ENCODE results near the gene SPA17.

Gene SPA17

DNA sequence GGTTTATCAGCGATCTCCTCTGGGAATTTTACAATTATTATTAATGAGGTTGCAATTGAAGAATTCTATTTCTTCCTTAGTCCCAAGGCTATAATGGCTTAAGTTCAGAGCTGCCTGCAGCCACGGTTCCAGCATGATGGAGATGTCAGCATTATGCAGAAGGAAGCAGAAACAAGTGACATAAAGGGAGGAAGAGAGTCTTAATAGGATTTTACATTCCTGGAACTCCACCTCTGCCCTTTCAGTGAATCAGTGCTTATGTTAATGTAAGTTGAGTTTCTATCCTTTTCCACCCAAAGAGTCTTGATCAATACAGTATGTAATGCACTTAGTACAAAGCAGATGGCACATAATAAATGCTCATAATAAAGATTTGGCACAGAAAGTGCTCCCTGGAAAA lies 54.4 kb downstream of the SPA17 start:
- no peaks in the 10 kb centered on the region for H3K9me3 Mint-ChIP-seq
- H3K27me3 Mint-ChIP-seq, result peaks cover 23% of the 10 kb centered on the region
- no peak overlapping the region for H3K4me3 Mint-ChIP-seq

GRCh38 chr11:124729571-124729970 lies 55.9 kb downstream of the SPA17 start:
- ATAC-seq (no peak), DNase-seq (no peak)
- H3K4me1 Mint-ChIP-seq, result peaks cover 13% of the 10 kb centered on the region
- H3K27ac Mint-ChIP-seq, result no peak overlapping the region
- no peaks in the 10 kb centered on the region for H3K9me3 Mint-ChIP-seq
- peaks cover 18% of the 10 kb centered on the region for H3K27me3 Mint-ChIP-seq
- H3K4me3 Mint-ChIP-seq, result no peak overlapping the region

More for the DNA sequence above, 54.4 kb downstream of the SPA17 start:
- DNase-seq, result no peak
- ATAC-seq, result no peak
- H3K27ac Mint-ChIP-seq, result no peak overlapping the region
- H3K4me1 Mint-ChIP-seq, result peaks cover 20% of the 10 kb centered on the region

DNA sequence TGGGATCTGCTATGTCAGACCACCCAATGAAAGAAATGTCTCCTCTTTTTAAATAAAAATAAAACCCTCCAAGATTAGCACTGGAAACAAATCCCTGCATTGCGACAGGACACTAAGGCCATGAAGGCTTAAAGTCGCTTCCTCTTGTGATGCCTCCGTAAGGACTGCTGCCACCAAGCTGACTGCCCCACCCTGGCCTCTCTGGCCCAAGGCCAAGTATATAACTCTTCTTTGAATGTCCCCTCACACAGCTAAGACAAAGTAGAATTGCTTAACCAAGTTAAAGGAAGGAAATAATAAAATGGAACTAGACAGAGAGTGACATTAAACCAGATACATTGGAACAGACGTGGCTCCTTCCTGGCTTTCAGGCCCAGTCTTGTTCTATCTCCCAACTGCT lies 58.5 kb downstream of the SPA17 start:
- H3K27ac Mint-ChIP-seq, result no peak overlapping the region
- no peaks in the 10 kb centered on the region for H3K9me3 Mint-ChIP-seq
- no peak overlapping the region for H3K4me3 Mint-ChIP-seq
- H3K4me1 Mint-ChIP-seq, result no peaks in the 10 kb centered on the region
- ATAC-seq (no peak), DNase-seq (no peak)
- peaks cover 15% of the 10 kb centered on the region for H3K27me3 Mint-ChIP-seq

GRCh38 chr11:124736736-124737135 lies 63.0 kb downstream of the SPA17 start:
- Mint-ChIP-seq H3K4me3 (no peak overlapping the region), H3K27me3 (peaks cover 43% of the 10 kb centered on the region), H3K4me1 (peaks cover 30% of the 10 kb centered on the region), H3K9me3 (no peaks in the 10 kb centered on the region), H3K27ac (no peak overlapping the region)
- ATAC-seq (no peak), DNase-seq (no peak)

DNA sequence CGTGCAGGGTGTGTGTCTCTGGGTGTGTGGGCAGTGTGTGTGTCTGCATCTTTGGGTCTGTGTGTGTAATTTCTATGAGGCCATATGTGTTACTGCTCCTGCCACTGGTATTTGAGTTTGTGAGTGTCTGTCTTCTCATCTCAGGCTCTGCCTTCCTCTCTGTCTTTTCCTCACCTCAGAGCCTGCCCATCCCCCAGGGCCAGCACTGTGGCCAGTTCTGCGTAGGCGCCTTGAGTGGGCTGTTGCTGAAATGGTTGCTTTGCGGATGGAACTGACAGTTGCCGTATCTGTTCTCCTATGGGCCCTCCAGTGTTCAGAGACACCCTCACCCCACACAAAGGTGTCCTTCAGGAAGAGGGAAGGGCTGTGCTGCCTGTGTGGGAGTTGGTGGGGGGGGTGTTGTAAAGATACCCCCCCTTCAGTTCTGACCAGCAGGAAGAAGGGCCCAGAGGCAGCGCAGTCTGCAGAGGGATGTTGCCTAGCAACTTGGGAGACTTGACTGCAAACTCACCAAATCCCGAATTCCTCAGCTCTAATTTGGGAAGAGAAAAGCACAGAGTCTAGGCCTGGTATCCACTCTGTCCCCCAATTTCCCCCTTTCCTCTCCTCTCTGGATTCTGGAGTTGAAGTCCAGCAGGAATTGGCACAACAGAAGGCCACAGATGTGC lies 64.1 kb downstream of the SPA17 start:
- Mint-ChIP-seq H3K27ac (no peak overlapping the region), H3K4me3 (no peak overlapping the region), H3K9me3 (no peaks in the 10 kb centered on the region), H3K4me1 (peaks cover 30% of the 10 kb centered on the region), H3K27me3 (peaks cover 47% of the 10 kb centered on the region)
- ATAC-seq, result no peak
- DNase-seq, result no peak

GRCh38 chr11:124738713-124739478 lies 65.2 kb downstream of the SPA17 start:
- peak overlapping the region; percentile 84 to 93 for H3K4me3 Mint-ChIP-seq
- DNase-seq (no peak), ATAC-seq (no peak)
- no peak overlapping the region for H3K27ac Mint-ChIP-seq
- H3K9me3 Mint-ChIP-seq, result no peaks in the 10 kb centered on the region
- peaks cover 47% of the 10 kb centered on the region for H3K27me3 Mint-ChIP-seq
- peaks cover 30% of the 10 kb centered on the region for H3K4me1 Mint-ChIP-seq

DNA sequence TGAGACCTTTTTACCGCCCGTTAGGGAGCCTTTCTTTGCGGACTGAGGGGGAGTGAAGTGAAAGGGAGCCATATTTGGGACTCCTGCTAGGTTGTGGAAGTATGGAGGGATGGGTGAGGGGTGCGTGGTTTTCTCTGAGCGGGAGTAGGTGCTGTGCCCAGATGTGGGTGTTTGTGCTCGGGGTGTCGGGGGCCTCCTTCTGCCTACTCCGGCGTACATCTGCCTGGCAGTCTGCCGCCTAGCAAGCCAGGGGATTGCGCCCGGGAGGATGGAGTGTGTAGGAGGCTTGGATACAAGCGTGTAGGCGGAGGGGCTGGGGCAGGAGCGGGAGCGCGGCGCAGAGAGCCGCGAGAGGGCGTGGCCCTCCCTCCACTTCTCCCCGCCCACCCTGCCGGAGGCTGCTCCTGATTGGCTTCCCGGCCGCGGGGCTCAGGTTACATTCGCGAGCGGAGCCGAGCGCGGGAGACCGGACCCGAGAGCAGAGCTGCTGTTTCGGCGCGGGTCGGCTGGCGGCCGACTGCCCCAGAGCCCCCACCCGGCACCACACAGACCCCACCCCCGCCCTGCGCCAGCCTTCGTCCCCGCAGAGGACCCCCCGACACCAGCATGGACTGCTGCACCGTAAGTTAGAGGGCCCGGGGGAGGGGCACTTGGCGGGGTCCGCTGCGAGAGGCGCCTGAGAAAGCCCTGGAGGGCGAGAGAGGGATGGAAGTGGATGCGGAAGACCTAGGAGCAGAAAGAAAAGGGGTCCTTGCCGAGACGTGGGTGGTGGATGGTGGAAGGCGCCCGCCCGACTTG lies 66.0 kb downstream of the SPA17 start, which contains the start of gene NRGN:
NRGN (plus strand) TSS at position 464 of the 798 bp plus-strand sequence; CDS start at position 607, 143 bp downstream.
- peaks cover 30% of the 10 kb centered on the region for H3K4me1 Mint-ChIP-seq

GRCh38 chr11:124740277-124740882 lies 66.7 kb downstream of the SPA17 start:
- Mint-ChIP-seq H3K27me3 (peaks cover 44% of the 10 kb centered on the region), H3K4me3 (peak overlapping the region; percentile 84 to 93), H3K27ac (peak overlapping the region in 1 of 2 donors; percentile 55), H3K4me1 (peaks cover 35% of the 10 kb centered on the region), H3K9me3 (no peaks in the 10 kb centered on the region)
- ATAC-seq, result peak; percentile 61
- DNase-seq, result peak in 1 of 2 donors; percentile 71

More for the DNA sequence above, 66.0 kb downstream of the SPA17 start, which contains the start of gene NRGN:
- Mint-ChIP-seq H3K27ac (peak within 1 kb of the TSS; percentile 55 to 62), H3K4me3 (peak within 1 kb of the TSS; percentile 84 to 93), H3K27me3 (peaks cover 47% of the 10 kb centered on the region), H3K9me3 (no peaks in the 10 kb centered on the region)
- DNase-seq, result peak; percentile 80 to 84
- ATAC-seq, result peak; percentile 91

- ATAC-seq (no peak), DNase-seq (no peak)
- Mint-ChIP-seq H3K27me3 (peaks cover 32% of the 10 kb centered on the region), H3K4me3 (no peak overlapping the region), H3K27ac (no peak overlapping the region), H3K4me1 (peaks cover 36% of the 10 kb centered on the region), H3K9me3 (no peaks in the 10 kb centered on the region)
Measured at GRCh38 chr11:124742555-124742954, 68.9 kb downstream of the SPA17 start.

GRCh38 chr11:124743050-124743449 lies 69.3 kb downstream of the SPA17 start:
- peaks cover 32% of the 10 kb centered on the region for H3K27me3 Mint-ChIP-seq
- H3K4me3 Mint-ChIP-seq, result no peak overlapping the region

GRCh38 chr11:124745270-124745834 lies 71.6 kb downstream of the SPA17 start:
- Mint-ChIP-seq H3K27ac (no peak overlapping the region), H3K27me3 (peaks cover 23% of the 10 kb centered on the region), H3K4me1 (peaks cover 28% of the 10 kb centered on the region), H3K4me3 (peak overlapping the region; percentile 86 to 96), H3K9me3 (no peaks in the 10 kb centered on the region)
- ATAC-seq (peak; percentile 19), DNase-seq (no peak)

More at GRCh38 chr11:124743050-124743449, 69.3 kb downstream of the SPA17 start:
- ATAC-seq (no peak), DNase-seq (no peak)
- Mint-ChIP-seq H3K9me3 (no peaks in the 10 kb centered on the region), H3K27ac (no peak overlapping the region), H3K4me1 (peaks cover 36% of the 10 kb centered on the region)

DNA sequence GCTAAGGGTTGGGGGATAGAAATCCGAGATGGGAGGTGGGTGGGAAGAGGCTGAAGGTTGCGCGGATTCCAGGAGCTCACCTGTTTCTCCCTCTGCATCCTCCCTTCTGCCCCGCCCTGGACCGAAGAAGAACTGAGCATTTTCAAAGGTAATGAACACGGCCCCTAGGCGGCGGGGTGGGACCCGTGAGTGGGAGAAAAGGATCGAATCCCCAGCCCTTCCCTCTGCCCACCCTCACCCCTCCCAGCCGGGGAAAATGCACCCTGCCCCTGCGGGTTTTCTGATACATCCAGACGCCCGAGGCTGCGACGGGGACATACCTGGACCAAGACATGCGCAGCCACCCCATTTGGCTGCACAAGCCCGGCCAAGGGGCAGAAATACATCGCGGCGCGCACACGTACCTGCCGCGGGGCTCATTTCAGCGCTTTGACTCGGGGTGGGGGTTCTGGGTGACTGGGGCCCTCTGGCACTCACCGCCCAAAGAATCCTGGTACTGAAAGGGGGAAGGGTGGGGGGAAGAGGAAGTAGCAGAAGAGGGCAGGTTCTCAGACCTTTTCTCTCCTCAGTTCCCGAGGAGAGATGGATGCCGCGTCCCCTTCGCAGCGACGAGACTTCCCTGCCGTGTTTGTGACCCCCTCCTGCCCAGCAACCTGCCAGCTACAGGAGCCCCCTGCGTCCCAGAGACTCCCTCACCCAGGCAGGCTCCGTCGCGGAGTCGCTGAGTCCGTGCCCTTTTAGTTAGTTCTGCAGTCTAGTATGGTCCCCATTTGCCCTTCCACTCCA lies 72.3 kb downstream of the SPA17 start:
- DNase-seq (peak in 1 of 2 donors; percentile 36), ATAC-seq (peak; percentile 40)
- H3K27me3 Mint-ChIP-seq, result peaks cover 19% of the 10 kb centered on the region
- no peaks in the 10 kb centered on the region for H3K9me3 Mint-ChIP-seq
- peak overlapping the region; percentile 60 to 87 for H3K27ac Mint-ChIP-seq
- peak overlapping the region; percentile 86 to 96 for H3K4me3 Mint-ChIP-seq
- peaks cover 21% of the 10 kb centered on the region for H3K4me1 Mint-ChIP-seq

- Mint-ChIP-seq H3K27me3 (peaks cover 11% of the 10 kb centered on the region), H3K27ac (peak overlapping the region; percentile 68 to 87)
Measured at GRCh38 chr11:124746621-124747243, 73.0 kb downstream of the SPA17 start.

More at GRCh38 chr11:124746621-124747243, 73.0 kb downstream of the SPA17 start:
- H3K9me3 Mint-ChIP-seq, result no peaks in the 10 kb centered on the region
- peak; percentile 89 for ATAC-seq
- H3K4me1 Mint-ChIP-seq, result peaks cover 14% of the 10 kb centered on the region
- peak overlapping the region; percentile 86 to 96 for H3K4me3 Mint-ChIP-seq
- DNase-seq, result peak; percentile 73 to 78

All from stimulated activated naive CD8-positive, alpha-beta T cell treated with anti-CD3 and anti-CD28 coated beads, Interleukin-15, amount 100 ng/mL, for 72 hours (primary cell).